Heart left ventricle (tissue), 13 donors: ENCODE data around the gene GRM8.

ENCODE experiments used
- POLR2A ChIP-seq, 2 donors: fragments of 450-650 bp; IDR thresholded peaks; one replicate each; pipeline ENCODE4 v1.6.1; 2017; ENCODE audit warnings: antibody characterized with exemption in 2 of 2, mild to moderate bottlenecking in 2 of 2, moderate library complexity in 2 of 2
- TF ChIP-seq, protein P1 (sequence below), 12 donors: fragments of 200-600 bp; sonication (generic) in 4 of 12; IDR thresholded peaks; one replicate each; pipeline versions ENCODE4 v1.5.0 to v1.8.0; 2018 to 2022; ENCODE audit warnings: antibody characterized with exemption in 12 of 12, mild to moderate bottlenecking in 5 of 12
- donor health status: ischemic (EF 13 %, LVEDD 7.1; RV severe dilation, severe dysfunction).
- donor health status: DM: no; HTN: yes; CAD: no.
- donor health status: DM: no; HTN: no; CAD: no.
- donor health status: ischemic (EF 25% LVEDD 6.9; RV normal size, moderate dysfunction).
- donor health status: ischemic (EF 25% LVEDD 5.7; RV mildly dilated, moderate dysfunction).
- donor health status: ischemic (EF 35%, LVEDD 5.7; RV mildly dilated, moderate dysfunction).
- donor health status: nonischemic (EF 11% LVEDD 7.7; RV severe dilation, severe dysfunction).
- donor health status: DM: yes; HTN: yes; CAD: no.
- donor health status: PGD.
- donor health status: ischemic (EF 29% LVEDD 5.4; RV normal size, mild dysfunction).
- donor health status: nonischemic (EF 23%, LVEDD 6.1; RV moderate dilation, normal function).

- TF ChIP-seq, protein P1, sequence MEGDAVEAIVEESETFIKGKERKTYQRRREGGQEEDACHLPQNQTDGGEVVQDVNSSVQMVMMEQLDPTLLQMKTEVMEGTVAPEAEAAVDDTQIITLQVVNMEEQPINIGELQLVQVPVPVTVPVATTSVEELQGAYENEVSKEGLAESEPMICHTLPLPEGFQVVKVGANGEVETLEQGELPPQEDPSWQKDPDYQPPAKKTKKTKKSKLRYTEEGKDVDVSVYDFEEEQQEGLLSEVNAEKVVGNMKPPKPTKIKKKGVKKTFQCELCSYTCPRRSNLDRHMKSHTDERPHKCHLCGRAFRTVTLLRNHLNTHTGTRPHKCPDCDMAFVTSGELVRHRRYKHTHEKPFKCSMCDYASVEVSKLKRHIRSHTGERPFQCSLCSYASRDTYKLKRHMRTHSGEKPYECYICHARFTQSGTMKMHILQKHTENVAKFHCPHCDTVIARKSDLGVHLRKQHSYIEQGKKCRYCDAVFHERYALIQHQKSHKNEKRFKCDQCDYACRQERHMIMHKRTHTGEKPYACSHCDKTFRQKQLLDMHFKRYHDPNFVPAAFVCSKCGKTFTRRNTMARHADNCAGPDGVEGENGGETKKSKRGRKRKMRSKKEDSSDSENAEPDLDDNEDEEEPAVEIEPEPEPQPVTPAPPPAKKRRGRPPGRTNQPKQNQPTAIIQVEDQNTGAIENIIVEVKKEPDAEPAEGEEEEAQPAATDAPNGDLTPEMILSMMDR (IDR thresholded peaks at IDR 0.05), result no peak
- TF ChIP-seq POLR2A (IDR thresholded peaks at IDR 0.05), result no peak
Measured at GRCh38 chr7:126450269-126450671, 802.5 kb downstream of the GRM8 start.
